Head of caudate nucleus (tissue), 42 donors: Measurements from ENCODE around the gene FJX1.
"Not testable (repeated sequence)": the region's sequence is repeated elsewhere in the genome, so short reads cannot be mapped to it uniquely, and the experiment has no call there.

ENCODE experiments used
- DNase-seq, 42 donors: peaks; one replicate each; pipeline versions ENCODE4 v3.0.0 to v3.0.0-alpha.2; 2020 to 2021; ENCODE audit warnings: mixed read lengths in 7 of 42
- intact Hi-C: fragments of 100-400 bp; cut with DNase I; formaldehyde crosslinking; loops from one replicate; pipeline ENCODE4 v1.15.0; 2022

Gene FJX1

GRCh38 chr11:35623621-35624168, 5.4 kb downstream of the FJX1 start:
- intact Hi-C loops = no loop called here
- DNase-seq = no peak

- intact Hi-C loops = no loop called here
Measured at GRCh38 chr11:35624316-35624715, 6.1 kb downstream of the FJX1 start.

GRCh38 chr11:35624781-35625180, 6.5 kb downstream of the FJX1 start:
- intact Hi-C loops = no loop called here
- DNase-seq = no peak

More at GRCh38 chr11:35624316-35624715, 6.1 kb downstream of the FJX1 start:
- no peak for DNase-seq

GRCh38 chr11:35626501-35626900, 8.2 kb downstream of the FJX1 start:
- DNase-seq = no peak
- intact Hi-C loops = no loop called here

GRCh38 chr11:35629511-35629910, 11.3 kb downstream of the FJX1 start:
- no peak for DNase-seq
- intact Hi-C loops = no loop called here

GRCh38 chr11:35629914-35630313, 11.7 kb downstream of the FJX1 start:
- no peak for DNase-seq
- intact Hi-C loops = no loop called here

- intact Hi-C loops = no loop called here
- no peak for DNase-seq
Measured at GRCh38 chr11:35631891-35632290, 13.6 kb downstream of the FJX1 start.

GRCh38 chr11:35632301-35632700, 14.0 kb downstream of the FJX1 start:
- intact Hi-C loops = no loop called here
- DNase-seq = no peak

GRCh38 chr11:35633827-35634423, 15.7 kb downstream of the FJX1 start:
- intact Hi-C loops = no loop called here
- no peak for DNase-seq

- intact Hi-C loops = no loop called here
- no peak for DNase-seq
Measured at GRCh38 chr11:35635933-35636332, 17.7 kb downstream of the FJX1 start.

GRCh38 chr11:35639591-35640179, 21.4 kb downstream of the FJX1 start:
- no peak for DNase-seq

GRCh38 chr11:35641171-35641897, 23.1 kb downstream of the FJX1 start:
- no peak for DNase-seq
- intact Hi-C loops = no loop called here

More at GRCh38 chr11:35639591-35640179, 21.4 kb downstream of the FJX1 start:
- intact Hi-C loops = no loop called here

GRCh38 chr11:35641964-35642363, 23.7 kb downstream of the FJX1 start:
- intact Hi-C loops = no loop called here

GRCh38 chr11:35647421-35648093, 29.3 kb downstream of the FJX1 start:
- no peak for DNase-seq
- intact Hi-C loops = no loop called here

More at GRCh38 chr11:35641964-35642363, 23.7 kb downstream of the FJX1 start:
- DNase-seq = no peak

GRCh38 chr11:35650006-35650405, 31.7 kb downstream of the FJX1 start:
- DNase-seq = no peak
- intact Hi-C loops = no loop called here

GRCh38 chr11:35650467-35650866, 32.2 kb downstream of the FJX1 start:
- intact Hi-C loops = no loop called here

GRCh38 chr11:35651263-35651662, 33.0 kb downstream of the FJX1 start:
- intact Hi-C loops = no loop called here
- no peak for DNase-seq

More at GRCh38 chr11:35650467-35650866, 32.2 kb downstream of the FJX1 start:
- DNase-seq = no peak

- intact Hi-C loops, DNase-seq: not testable (repeated sequence)
Measured at GRCh38 chr11:35652786-35653185, 34.5 kb downstream of the FJX1 start.

GRCh38 chr11:35654711-35655110, 36.5 kb downstream of the FJX1 start:
- intact Hi-C loops = no loop called here
- DNase-seq = no peak

GRCh38 chr11:35655254-35655653, 37.0 kb downstream of the FJX1 start:
- intact Hi-C loops = no loop called here
- DNase-seq = no peak
